GM19240 (cell line): Measurements from ENCODE around the gene UBE2V1.
"Not testable (repeated sequence)": the region's sequence is repeated elsewhere in the genome, so short reads cannot be mapped to it uniquely, and the experiment has no call there.

Source experiments
- DNase-seq: peaks from one replicate; pipeline ENCODE4 v3.0.0; 2011; ENCODE audit warnings: low spot score; ENCODE audit not compliant: insufficient read length

UBE2V1 gene

DNA sequence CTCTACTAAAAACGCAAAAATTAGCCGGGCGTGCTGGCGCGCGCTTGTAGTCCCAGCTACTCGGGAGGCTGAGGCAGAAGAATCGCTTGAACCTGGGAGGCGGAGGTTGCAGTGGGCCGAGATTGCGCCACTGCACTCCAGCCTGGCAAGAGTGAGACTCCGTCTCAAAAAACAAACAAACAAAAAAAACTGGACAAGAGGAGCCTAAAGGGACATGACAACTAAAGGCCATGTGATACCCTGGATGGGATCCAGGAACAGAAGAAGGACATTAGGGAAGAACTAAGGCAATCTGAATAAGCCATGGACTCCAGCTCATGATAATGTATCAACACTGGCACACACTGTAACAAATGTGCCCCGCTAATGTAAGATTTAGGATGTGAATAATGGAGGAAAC is 24.8 kb upstream of the UBE2V1 start:
- DNase-seq, result not testable (repeated sequence)

DNA sequence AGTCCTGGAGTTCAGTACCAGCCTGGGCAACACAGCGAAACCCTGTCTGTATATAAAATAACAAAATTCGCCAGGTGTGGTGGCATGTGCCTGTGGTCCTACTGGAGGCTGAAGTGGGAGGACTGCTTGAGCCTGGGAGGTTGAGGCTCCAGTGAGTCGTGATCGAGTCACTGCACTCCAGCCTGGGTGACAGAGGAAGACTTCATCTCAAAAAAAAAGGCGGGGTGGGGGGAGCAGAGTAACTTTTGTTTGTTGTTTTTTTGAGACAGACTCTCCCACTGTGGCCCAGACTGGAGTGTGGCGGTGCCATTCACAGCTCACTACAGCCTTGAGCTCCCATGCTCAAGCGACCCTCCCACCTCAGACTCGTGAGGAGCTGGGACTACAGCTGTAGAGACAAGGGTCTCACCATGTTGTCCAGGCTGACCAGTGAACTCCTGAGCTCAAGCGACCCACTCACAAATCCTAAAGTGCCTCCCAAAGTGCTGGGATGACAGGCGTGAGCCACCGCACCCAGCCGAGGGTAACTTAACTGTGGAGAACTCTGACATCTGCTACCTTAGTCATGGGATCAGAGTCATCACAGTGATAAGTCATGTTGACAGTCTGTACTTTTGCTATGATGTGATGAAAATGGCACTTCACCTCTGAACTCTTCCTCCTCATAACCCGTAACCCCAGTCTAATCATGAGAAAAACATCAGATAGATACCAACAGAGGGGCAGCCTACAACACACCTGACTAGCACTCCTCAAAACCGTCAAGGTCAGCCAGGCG is 24.1 kb upstream of the UBE2V1 start:
- no peak for DNase-seq

DNA sequence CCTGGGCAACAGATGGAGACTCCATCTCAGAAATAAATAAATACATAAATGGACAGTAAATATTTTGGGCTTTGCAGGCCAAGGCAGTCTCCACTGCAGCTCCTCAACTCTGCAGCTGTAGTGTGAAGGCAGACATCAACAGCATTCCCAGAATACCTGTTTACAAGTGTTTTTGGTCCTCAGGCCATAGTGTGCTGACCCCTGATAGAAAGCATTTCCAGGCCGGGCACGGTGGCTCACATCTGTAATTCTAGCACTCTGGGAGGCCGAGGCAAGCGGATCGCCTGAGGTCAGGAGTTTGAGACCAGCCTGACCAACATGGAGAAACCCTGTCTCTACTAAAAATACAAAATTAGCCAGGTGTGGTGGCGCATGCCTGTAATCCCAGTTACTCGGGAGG is 22.2 kb upstream of the UBE2V1 start:
- not testable (repeated sequence) for DNase-seq

DNA sequence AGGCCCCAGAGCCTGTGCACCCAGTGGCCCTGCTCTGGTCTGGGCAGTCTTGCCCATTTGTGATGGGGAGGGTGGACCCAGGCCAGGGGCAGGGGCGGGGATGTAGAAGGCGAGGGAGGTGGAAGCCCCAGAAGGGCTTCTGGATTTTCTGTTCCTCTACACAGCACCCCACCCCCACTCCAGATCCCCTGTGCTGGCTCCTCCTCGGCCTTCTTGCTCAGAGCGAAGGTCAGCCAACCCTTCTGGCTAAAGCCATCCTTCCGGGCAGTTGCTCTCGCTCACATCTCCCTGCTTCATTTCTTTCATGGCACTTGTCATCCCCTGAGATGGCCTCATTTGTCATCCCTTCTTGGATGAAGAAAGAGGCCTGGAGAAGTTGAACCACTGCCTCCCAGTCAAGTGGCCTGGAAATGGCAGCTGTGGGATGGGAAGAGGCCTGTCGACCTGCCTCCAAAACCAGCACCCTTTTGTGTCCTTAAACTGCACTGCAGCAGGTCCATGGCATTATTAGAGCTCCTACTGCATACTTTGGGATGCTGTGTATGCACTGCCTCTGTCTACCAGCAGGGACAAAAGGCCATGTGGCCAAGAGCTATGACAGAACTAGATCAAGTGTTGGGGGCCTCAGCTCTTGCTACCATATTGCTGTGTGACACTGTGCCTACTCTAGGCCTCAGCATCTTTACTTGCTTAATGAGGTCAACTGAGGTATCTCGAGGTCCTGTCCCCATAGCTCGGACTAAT is 20.7 kb upstream of the UBE2V1 start:
- DNase-seq, result no peak

DNA sequence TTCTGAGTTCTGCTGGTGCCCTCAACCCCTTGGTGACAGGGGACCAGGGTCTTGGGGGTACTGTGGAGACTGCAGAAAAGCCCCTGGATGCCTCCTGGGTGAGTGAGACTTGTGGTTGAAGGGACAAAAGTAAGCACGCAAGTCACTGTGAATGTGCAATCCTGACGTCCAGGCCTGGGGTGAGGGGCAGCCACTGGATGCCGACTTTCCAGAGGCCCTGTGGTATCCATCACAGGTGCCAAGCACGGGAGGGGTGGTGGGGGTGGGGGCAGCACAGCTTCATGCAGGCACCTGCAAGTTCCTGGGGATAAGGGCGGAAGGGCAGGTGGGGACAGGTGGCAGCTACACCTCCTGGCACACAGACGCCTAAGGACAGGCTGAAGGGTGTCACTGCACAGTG is 20.1 kb upstream of the UBE2V1 start:
- no peak for DNase-seq

- no peak for DNase-seq
Observed at GRCh38 chr20:50130995-50131394, 18.0 kb upstream of the UBE2V1 start.

GRCh38 chr20:50130356-50130723 is 17.4 kb upstream of the UBE2V1 start:
- DNase-seq, result no peak

DNA sequence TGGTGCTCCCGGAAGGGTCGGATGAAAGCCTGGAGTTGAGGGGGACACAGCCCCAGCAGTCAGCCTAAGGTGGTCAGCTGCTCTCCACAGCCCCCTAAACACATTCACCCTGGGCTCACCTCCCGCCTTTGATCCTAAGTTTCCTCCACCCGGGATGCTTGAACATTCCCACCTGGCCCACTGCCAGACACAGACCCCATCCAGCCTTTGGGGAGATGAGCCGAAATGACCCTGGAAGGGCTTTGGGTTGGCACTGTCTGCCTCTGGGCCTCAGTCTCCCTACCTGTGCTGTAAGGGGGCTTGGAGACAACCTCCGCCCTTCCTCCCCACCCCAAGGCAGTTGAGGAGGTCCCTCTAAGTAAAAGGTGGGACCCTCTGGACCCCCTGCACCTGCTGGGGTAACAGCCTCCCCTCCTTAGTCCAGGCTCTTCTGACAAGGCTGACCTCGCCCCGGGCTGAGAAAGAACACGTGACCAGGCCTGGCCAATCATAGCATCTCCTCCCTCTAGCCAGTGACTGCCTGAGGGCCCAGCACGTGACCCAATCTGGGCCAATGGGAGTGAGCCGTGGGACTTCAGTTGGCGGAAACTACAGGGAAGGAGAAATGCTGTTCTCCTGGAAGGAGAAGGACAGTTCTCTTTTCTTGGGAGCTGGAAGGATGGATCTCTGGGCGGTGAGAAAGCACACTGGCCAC is 16.9 kb upstream of the UBE2V1 start:
- DNase-seq, result no peak

DNA sequence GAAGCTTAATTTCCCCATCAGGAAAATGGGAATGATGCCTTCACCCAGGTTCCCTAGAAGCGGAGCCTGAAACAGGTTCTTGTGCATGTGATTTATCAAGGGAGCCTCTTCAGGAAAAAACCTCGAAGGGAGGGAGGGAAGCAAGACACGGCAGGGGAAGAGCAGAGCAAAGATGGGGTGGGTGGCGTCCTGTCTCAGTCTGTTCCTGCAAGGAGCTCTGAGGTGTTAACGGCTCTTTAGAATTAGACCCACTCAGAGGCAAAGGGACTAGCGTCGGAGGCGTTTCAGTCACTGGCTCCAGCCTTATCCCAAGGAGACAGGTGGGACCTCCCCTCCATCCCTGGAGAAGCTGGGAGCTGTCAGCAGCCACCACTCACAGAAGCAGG is 15.6 kb upstream of the UBE2V1 start:
- no peak for DNase-seq

GRCh38 chr20:50127587-50128519 is 14.9 kb upstream of the UBE2V1 start:
- no peak for DNase-seq

- DNase-seq, result no peak
Observed at GRCh38 chr20:50126662-50127061, 13.7 kb upstream of the UBE2V1 start.

- DNase-seq, result no peak
Observed at GRCh38 chr20:50125279-50125678, 12.3 kb upstream of the UBE2V1 start.

DNA sequence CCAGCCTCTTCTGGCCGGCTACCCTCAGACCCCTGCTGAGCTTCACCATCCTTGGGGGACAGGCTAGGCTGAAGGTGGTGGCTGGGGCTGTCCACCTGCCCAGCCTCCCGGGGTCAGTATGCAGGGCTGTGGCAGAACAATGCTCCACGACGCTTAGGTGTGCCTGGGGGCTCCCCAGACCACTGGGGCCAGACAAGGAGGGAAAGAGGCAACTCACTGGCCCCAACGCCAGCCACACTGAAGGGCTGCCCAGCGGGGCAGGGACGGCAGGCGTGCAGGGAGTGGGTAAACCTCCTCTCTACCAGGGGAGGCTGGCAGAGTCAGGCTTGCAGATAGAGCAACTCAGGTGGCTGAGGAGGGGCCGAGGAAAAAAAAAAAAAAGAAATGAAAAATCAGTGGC is 11.5 kb upstream of the UBE2V1 start:
- no peak for DNase-seq

- DNase-seq, result no peak
Observed at GRCh38 chr20:50123418-50123817, 10.5 kb upstream of the UBE2V1 start.

GRCh38 chr20:50122763-50123162 is 9.8 kb upstream of the UBE2V1 start:
- no peak for DNase-seq

GRCh38 chr20:50121858-50122271 is 8.9 kb upstream of the UBE2V1 start:
- DNase-seq, result no peak

- DNase-seq, result no peak
Observed at GRCh38 chr20:50120935-50121693, 8.2 kb upstream of the UBE2V1 start.

GRCh38 chr20:50118203-50118602 is 5.3 kb upstream of the UBE2V1 start:
- no peak for DNase-seq

DNA sequence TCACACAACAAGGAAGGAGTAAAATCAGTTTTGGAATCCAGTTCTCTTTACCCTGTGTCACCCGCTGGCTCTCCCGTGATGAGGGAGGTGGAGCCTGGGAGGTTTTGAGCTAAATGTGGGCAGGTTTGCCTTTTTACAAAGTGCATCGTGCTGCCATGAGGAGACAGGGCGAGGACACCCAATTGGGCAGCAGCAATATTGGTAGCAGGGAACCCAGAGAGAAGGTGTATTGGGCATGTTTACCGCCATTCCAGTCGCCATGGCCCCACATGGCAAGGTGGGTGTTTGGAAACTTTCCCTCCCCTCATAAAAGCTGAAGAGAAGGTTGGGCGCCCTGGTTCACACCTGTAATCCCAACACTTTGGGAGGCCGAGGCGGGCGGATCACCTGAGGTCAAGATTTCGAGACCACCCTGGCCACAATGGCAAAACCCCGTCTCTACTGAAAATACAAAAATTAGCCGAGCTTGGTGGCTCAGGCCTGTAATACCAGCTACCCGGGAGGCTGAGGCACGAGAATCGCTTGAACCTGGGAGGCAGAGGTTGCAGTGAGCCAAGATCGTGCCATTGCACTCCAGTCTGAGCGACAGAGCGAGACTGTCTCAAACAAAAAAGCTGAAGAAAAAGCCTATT is 3.5 kb upstream of the UBE2V1 start:
- no peak for DNase-seq
